GM12878 (cell line): ENCODE measurements around the gene CPT1C. TPM values are rescaled to one million over a fixed set of nuclear protein-coding genes. Genes with fewer than 3 reads are reported as not detected.

Experiments
- CBX3 ChIP-seq: fragments of 200-600 bp; sonication (generic); IDR thresholded peaks from 2 replicates; pipeline ENCODE4 v1.6.1; 2016; ENCODE audit warnings: low read depth, borderline replicate concordance
- EED ChIP-seq: sonication (generic); IDR thresholded peaks from 2 replicates; pipeline ENCODE4 v1.6.1; 2016; ENCODE audit warnings: antibody characterized with exemption, low read depth
- ESRRA ChIP-seq: IDR thresholded peaks from 2 replicates; pipeline ENCODE4 v1.6.1; 2012; ENCODE audit warnings: mild to moderate bottlenecking, low read length, improper control_type of control experiment
- HCFC1 ChIP-seq: fragments of 150-350 bp; IDR thresholded peaks from 2 replicates; pipeline ENCODE4 v1.6.1; 2014; ENCODE audit warnings: low read length
- HDGF ChIP-seq: fragments of 450-650 bp; IDR thresholded peaks from 2 replicates; pipeline ENCODE4 v1.6.1; 2016; ENCODE audit warnings: antibody characterized with exemption
- IRF4 ChIP-seq: IDR thresholded peaks from 2 replicates; pipeline ENCODE4 v1.6.1; 2011; ENCODE audit warnings: low read depth, low read length
- JUND ChIP-seq: IDR thresholded peaks from 2 replicates; pipeline ENCODE4 v1.6.1; 2012; ENCODE audit warnings: low read depth, mild to moderate bottlenecking, low read length, improper control_type of control experiment, moderate library complexity
- MYC ChIP-seq: IDR thresholded peaks from 2 replicates; pipeline ENCODE4 v1.6.1; 2011; ENCODE audit warnings: mild to moderate bottlenecking, low read length, moderate library complexity, inconsistent platforms; ENCODE audit not compliant: insufficient read depth, insufficient replicate concordance, insufficient read length, severe bottlenecking
- NR2C2 ChIP-seq: IDR thresholded peaks from 2 replicates; pipeline ENCODE4 v1.6.1; 2011; ENCODE audit warnings: borderline replicate concordance, low read depth; ENCODE audit not compliant: control insufficient read depth, insufficient read length
- POLR2A ChIP-seq: IDR thresholded peaks from 2 replicates; pipeline ENCODE4 v1.6.1; 2011; ENCODE audit warnings: low read depth, mild to moderate bottlenecking, low read length
- RAD21 ChIP-seq: IDR thresholded peaks from 2 replicates; pipeline ENCODE4 v1.6.1; 2011; ENCODE audit warnings: mild to moderate bottlenecking, low read depth, low read length, moderate library complexity; ENCODE audit not compliant: insufficient read depth
- RELA ChIP-seq: fragments of 450-650 bp; IDR thresholded peaks from 2 replicates; pipeline ENCODE4 v1.8.0; 2014; ENCODE audit warnings: borderline replicate concordance; ENCODE audit not compliant: partially characterized antibody
- SIN3A ChIP-seq: IDR thresholded peaks from 2 replicates; pipeline ENCODE4 v1.6.1; 2012; ENCODE audit warnings: low read depth, low read length, improper control_type of control experiment
- SMAD5 ChIP-seq: IDR thresholded peaks from 2 replicates; pipeline ENCODE4 v1.6.1; 2016; ENCODE audit warnings: antibody characterized with exemption, low read depth
- STAT3 ChIP-seq: IDR thresholded peaks from 2 replicates; pipeline ENCODE4 v1.6.1; 2011; ENCODE audit warnings: low read depth, low read length, improper control_type of control experiment
- TBL1XR1 ChIP-seq: IDR thresholded peaks from 2 replicates; pipeline ENCODE4 v1.6.1; 2012; ENCODE audit warnings: low read depth, low read length, improper control_type of control experiment
- ZNF592 ChIP-seq: fragments of 450-650 bp; IDR thresholded peaks from 2 replicates; pipeline ENCODE4 v1.6.1; 2017; ENCODE audit warnings: mild to moderate bottlenecking, moderate library complexity
- polyA plus RNA-seq, 11 experiments: library from polyadenylated mRNA; depleted of rRNA in 4 of 11; unstranded in 6 of 11; stranded (reverse) in 5 of 11; fragments of >200 nt; fragmentation: Nextera tagmentation in 4 of 11; fragmentation: Illumina TruSeq in 1 of 11; extraction: Ambion mirVana in 4 of 11; extraction: Trizol in 1 of 11; gene quantifications; 1 replicate in 1 of 11; 2 replicates in 10 of 11; pipeline versions ENCODE4 v1.2.1 to v1.2.3, GENCODE V29; 2011 to 2016; ENCODE audit warnings: inconsistent platforms in 2 of 11, missing spikeins in 2 of 11, low read depth in 1 of 11
- total RNA-seq, 4 experiments: library from RNA; depleted of rRNA in 3 of 4; stranded (reverse); fragments of >200 nt in 3 of 4; fragmentation: Illumina TruSeq in 1 of 4; extraction: Trizol in 1 of 4; gene quantifications; 2 replicates each; pipeline versions ENCODE4 v1.2.1 to v1.2.3, GENCODE V29; 2013 to 2021
- TF ChIP-seq, protein P1 (sequence below): IDR thresholded peaks from 2 replicates; pipeline ENCODE4 v1.6.1; 2012; ENCODE audit warnings: low read depth, low read length, improper control_type of control experiment
- TF ChIP-seq, protein P2 (sequence below): fragments of 450-650 bp; IDR thresholded peaks from 2 replicates; pipeline ENCODE4 v1.6.1; 2017; ENCODE audit warnings: borderline replicate concordance
- TF ChIP-seq, protein P3 (sequence below): IDR thresholded peaks from 2 replicates; pipeline ENCODE4 v1.6.1; 2011; ENCODE audit warnings: borderline replicate concordance, low read depth, mild to moderate bottlenecking, moderate library complexity, mixed read lengths, low read length; ENCODE audit not compliant: insufficient read depth; ENCODE audit errors: extremely low read length
- TF ChIP-seq, protein P4 (sequence below): fragments of 450-650 bp; IDR thresholded peaks from 2 replicates; pipeline ENCODE4 v1.6.1; 2016; ENCODE audit warnings: mild to moderate bottlenecking

CPT1C gene
- total and polyA plus RNA-seq, 10 of the 15 experiments (the other 5 are each of a cell fraction or from before 2014, with no cell fraction given) = 0.04 to 0.56 (median 0.21) TPM; not detected in 3

GRCh38 chr19:49641688-49642491, 49.0 kb upstream of the CPT1C start, which contains the start of gene SCAF1 (continued):
- TF ChIP-seq RAD21 (no peak), IRF4 (no peak), TBL1XR1 (peak; percentile 83), EED (no peak), ESRRA (no peak), JUND (peak; percentile 41; the same call in 1 of the 2 replicates), POLR2A (peak; percentile 77), RELA (peak; percentile 86), NR2C2 (peak; percentile 64), HCFC1 (peak; percentile 97), SIN3A (peak; percentile 42; the same call in 1 of the 2 replicates), ZNF592 (no peak), HDGF (peak; percentile 95), STAT3 (no peak), CBX3 (no peak), SMAD5 (0 out of 2 replicates have a peak, but pooled peaks have one; percentile 41), MYC (no peak)
- TF ChIP-seq, protein P1, sequence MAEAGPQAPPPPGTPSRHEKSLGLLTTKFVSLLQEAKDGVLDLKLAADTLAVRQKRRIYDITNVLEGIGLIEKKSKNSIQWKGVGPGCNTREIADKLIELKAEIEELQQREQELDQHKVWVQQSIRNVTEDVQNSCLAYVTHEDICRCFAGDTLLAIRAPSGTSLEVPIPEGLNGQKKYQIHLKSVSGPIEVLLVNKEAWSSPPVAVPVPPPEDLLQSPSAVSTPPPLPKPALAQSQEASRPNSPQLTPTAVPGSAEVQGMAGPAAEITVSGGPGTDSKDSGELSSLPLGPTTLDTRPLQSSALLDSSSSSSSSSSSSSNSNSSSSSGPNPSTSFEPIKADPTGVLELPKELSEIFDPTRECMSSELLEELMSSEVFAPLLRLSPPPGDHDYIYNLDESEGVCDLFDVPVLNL = peak; percentile 66; the same call in 1 of the 2 replicates
- TF ChIP-seq, protein P2, sequence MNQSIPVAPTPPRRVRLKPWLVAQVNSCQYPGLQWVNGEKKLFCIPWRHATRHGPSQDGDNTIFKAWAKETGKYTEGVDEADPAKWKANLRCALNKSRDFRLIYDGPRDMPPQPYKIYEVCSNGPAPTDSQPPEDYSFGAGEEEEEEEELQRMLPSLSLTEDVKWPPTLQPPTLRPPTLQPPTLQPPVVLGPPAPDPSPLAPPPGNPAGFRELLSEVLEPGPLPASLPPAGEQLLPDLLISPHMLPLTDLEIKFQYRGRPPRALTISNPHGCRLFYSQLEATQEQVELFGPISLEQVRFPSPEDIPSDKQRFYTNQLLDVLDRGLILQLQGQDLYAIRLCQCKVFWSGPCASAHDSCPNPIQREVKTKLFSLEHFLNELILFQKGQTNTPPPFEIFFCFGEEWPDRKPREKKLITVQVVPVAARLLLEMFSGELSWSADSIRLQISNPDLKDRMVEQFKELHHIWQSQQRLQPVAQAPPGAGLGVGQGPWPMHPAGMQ = no peak
- TF ChIP-seq, protein P3, sequence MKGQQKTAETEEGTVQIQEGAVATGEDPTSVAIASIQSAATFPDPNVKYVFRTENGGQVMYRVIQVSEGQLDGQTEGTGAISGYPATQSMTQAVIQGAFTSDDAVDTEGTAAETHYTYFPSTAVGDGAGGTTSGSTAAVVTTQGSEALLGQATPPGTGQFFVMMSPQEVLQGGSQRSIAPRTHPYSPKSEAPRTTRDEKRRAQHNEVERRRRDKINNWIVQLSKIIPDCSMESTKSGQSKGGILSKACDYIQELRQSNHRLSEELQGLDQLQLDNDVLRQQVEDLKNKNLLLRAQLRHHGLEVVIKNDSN = no peak
- TF ChIP-seq, protein P4, sequence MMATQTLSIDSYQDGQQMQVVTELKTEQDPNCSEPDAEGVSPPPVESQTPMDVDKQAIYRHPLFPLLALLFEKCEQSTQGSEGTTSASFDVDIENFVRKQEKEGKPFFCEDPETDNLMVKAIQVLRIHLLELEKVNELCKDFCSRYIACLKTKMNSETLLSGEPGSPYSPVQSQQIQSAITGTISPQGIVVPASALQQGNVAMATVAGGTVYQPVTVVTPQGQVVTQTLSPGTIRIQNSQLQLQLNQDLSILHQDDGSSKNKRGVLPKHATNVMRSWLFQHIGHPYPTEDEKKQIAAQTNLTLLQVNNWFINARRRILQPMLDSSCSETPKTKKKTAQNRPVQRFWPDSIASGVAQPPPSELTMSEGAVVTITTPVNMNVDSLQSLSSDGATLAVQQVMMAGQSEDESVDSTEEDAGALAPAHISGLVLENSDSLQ = peak; percentile 69
